ENCODE measurements around the gene BST1.

DNA sequence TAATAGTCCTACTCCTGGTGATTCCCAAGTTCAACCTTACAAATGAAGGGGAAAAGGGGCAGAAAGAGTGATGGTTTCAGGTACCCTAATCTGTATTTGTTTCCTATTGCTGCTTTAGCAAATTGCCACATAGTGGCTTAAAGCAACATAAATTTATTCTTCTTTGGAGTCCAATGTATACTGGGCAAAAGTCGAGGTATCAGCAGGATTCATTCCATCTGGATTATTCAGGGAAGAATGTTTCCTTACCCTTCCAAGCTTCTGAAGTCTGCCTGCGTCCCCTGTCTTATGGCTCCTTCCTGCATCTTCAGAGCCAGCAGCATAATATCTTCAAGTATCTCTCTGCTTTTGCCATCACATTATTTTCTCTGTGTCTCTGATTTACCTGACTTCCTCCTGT is 10.3 kb upstream of the BST1 start:
- TF ChIP-seq EZH2 (IDR thresholded peaks at IDR 0.05; ENCODE audit: low read length): no peak
- TF ChIP-seq, protein P1, sequence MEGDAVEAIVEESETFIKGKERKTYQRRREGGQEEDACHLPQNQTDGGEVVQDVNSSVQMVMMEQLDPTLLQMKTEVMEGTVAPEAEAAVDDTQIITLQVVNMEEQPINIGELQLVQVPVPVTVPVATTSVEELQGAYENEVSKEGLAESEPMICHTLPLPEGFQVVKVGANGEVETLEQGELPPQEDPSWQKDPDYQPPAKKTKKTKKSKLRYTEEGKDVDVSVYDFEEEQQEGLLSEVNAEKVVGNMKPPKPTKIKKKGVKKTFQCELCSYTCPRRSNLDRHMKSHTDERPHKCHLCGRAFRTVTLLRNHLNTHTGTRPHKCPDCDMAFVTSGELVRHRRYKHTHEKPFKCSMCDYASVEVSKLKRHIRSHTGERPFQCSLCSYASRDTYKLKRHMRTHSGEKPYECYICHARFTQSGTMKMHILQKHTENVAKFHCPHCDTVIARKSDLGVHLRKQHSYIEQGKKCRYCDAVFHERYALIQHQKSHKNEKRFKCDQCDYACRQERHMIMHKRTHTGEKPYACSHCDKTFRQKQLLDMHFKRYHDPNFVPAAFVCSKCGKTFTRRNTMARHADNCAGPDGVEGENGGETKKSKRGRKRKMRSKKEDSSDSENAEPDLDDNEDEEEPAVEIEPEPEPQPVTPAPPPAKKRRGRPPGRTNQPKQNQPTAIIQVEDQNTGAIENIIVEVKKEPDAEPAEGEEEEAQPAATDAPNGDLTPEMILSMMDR (optimal IDR thresholded peaks at IDR 0.05 in 1 of 3, IDR thresholded peaks at IDR 0.05 in 1 of 3, conservative IDR thresholded peaks at IDR 0.05 in 1 of 3; ENCODE audit: extremely low read depth in 1 of 3, insufficient read depth in 2 of 3, low read length in 3 of 3): no peak
